Measurements from ENCODE around the gene PTTG1IP. TPM values are rescaled to one million over a fixed set of nuclear protein-coding genes. Genes with fewer than 3 reads are reported as not detected.
A peak's percentile ranks its signal among the peaks of the same experiment; 100 is the strongest.

The PTTG1IP gene
- total and polyA plus RNA-seq, 2 of the 4 experiments (the other 2 are of a cell fraction): 167 to 194 TPM

DNA sequence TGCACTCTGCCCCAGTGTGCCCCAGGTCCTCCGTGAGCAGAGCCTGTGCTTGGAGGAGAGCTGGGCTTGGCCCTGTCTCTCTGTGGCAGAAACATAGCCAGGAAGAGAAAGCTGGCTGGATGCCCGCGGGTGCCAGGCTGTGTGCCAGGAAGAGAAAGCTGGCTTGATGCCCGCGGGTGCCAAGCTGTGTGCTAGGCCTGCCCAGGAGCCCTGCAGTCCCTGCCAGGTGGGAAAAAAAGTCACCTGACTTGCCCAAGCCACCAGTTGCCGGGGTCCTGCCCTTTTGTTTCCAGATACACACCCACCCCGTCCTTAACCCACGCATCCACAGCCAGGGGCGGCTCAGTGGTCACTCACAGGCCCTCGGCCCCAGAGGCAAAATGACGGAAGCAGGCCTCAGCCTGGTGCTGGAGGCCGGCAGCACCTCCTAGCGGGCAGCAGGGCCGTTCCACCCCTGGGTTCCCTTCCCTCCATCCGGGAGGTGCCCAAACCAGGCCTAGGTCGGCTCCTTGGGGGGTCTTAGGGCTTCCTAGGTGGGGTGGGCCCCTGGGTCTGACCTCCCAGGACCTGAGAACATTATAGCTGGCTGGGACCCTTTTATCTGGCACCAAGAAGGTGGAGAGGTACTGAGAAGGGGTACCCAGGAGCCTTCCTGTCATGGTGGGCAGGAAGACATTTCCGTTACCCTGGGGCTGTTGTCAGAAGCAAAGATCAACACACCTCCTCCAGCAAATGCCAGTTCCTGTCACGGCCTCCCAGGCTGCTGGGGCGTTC is 38.1 kb upstream of the PTTG1IP start:
- H4K91ac ChIP-seq (ENCODE audit: insufficient read depth, low read depth, low read length): no peak overlapping the region
- H3K9me1 ChIP-seq (ENCODE audit: insufficient read depth, low read length): no peaks in the 10 kb centered on the region
- H3K4me2 ChIP-seq (ENCODE audit: low read depth, low read length): no peak overlapping the region
- dilution Hi-C loops (cut with HindIII; ENCODE audit: low sequenced_read_pairs, unreplicated experiment): no loop called here
- no peak overlapping the region for H3K23ac ChIP-seq (ENCODE audit: low read depth, low read length)
- H3K36me3 ChIP-seq (ENCODE audit: control insufficient read depth, insufficient read depth, low read length): no peaks in the 10 kb centered on the region
- CTCF ChIA-PET: no interaction called here
- intact Hi-C loops (cut with micrococcal nuclease): no loop called here
- H3K9me3 ChIP-seq (ENCODE audit: control insufficient read depth, insufficient read depth, low read length): no peaks in the 10 kb centered on the region
- in situ Hi-C loops (cut with MboI; ENCODE audit: low sequenced_read_pairs): no loop called here
- H2BK120ac ChIP-seq (ENCODE audit: low read depth, low read length): no peak overlapping the region
- H2AK5ac ChIP-seq (ENCODE audit: low read depth, low read length): no peak overlapping the region; the same call in 1 of the 2 replicates
- no peaks in the 10 kb centered on the region for H3K79me1 ChIP-seq (ENCODE audit: low read depth in 1 of 2, low read length in 2 of 2)
- H4K5ac ChIP-seq (ENCODE audit: low read depth, low read length): no peak overlapping the region
- peaks cover 65% of the 10 kb centered on the region for H3K27me3 ChIP-seq (ENCODE audit: control insufficient read depth, insufficient read depth, low read length)
- peaks cover 6% of the 10 kb centered on the region; the same call in 1 of the 2 replicates for H3K4me1 ChIP-seq (ENCODE audit: control insufficient read depth, insufficient read depth, low read length)
- WGBS, 2 experiments (ENCODE audit: extremely low coverage in 2 of 2, insufficient read length in 1 of 2): 83% methylated on average over 2 of the region's 19 CpGs; no CpG with 5 or more reads in 1 of the 2 experiments
- no peak overlapping the region for H2BK5ac ChIP-seq (ENCODE audit: low read depth, low read length, poor library complexity, severe bottlenecking)
- no peak overlapping the region for H4K8ac ChIP-seq (ENCODE audit: low read depth in 2 of 2, low read length in 2 of 2)
- H3K18ac ChIP-seq (ENCODE audit: low read depth, low read length): no peak overlapping the region
- no peak overlapping the region for H2AFZ ChIP-seq (replicated peaks; ENCODE audit: low read length, poor library complexity)
- H2AK9ac ChIP-seq (replicated peaks; ENCODE audit: low read depth, low read length, poor library complexity): peak overlapping the region; percentile 50
- H2BK20ac ChIP-seq (ENCODE audit: low read depth, low read length): no peak overlapping the region
- H3K9ac ChIP-seq (ENCODE audit: low read depth, low read length): no peak overlapping the region
- no peak overlapping the region for H3K56ac ChIP-seq (ENCODE audit: extremely low read depth, insufficient read depth, low read length)
- H2BK15ac ChIP-seq (ENCODE audit: low read depth, low read length): no peak overlapping the region
- H3K14ac ChIP-seq (replicated peaks; ENCODE audit: low read depth, low read length): no peak overlapping the region
- H3K4ac ChIP-seq (ENCODE audit: low read depth, low read length): no peak overlapping the region
- H4K20me1 ChIP-seq (ENCODE audit: insufficient read depth, low read length): no peaks in the 10 kb centered on the region
- DNase-seq: no peak
- ATAC-seq (ENCODE audit: low read depth): no peak
- TF ChIP-seq MXI1 (IDR thresholded peaks at IDR 0.05; ENCODE audit: borderline replicate concordance, low read depth, low read length) (no peak), RFX5 (IDR thresholded peaks at IDR 0.05; ENCODE audit: low read depth, low read length) (no peak), MAFK (IDR thresholded peaks at IDR 0.05; ENCODE audit: low read depth, low read length) (no peak), FOS (IDR thresholded peaks at IDR 0.05; ENCODE audit: low read depth, low read length) (no peak), MAZ (IDR thresholded peaks at IDR 0.05; ENCODE audit: borderline replicate concordance, low read depth, low read length) (no peak), RAD21 (IDR thresholded peaks at IDR 0.05; ENCODE audit: low read length) (no peak), POLR2A (IDR thresholded peaks at IDR 0.05; ENCODE audit: low read depth, low read length) (no peak), RCOR1 (IDR thresholded peaks at IDR 0.05; ENCODE audit: insufficient replicate concordance, low read length) (no peak), CEBPB (IDR thresholded peaks at IDR 0.05; ENCODE audit: low read depth, low read length) (no peak), CHD1 (IDR thresholded peaks at IDR 0.05; ENCODE audit: low read depth, low read length) (no peak)
- TF ChIP-seq, protein P1, sequence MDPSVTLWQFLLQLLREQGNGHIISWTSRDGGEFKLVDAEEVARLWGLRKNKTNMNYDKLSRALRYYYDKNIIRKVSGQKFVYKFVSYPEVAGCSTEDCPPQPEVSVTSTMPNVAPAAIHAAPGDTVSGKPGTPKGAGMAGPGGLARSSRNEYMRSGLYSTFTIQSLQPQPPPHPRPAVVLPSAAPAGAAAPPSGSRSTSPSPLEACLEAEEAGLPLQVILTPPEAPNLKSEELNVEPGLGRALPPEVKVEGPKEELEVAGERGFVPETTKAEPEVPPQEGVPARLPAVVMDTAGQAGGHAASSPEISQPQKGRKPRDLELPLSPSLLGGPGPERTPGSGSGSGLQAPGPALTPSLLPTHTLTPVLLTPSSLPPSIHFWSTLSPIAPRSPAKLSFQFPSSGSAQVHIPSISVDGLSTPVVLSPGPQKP (IDR thresholded peaks at IDR 0.05; ENCODE audit: borderline replicate concordance, low read depth, low read length): no peak
- TF ChIP-seq, protein P2, sequence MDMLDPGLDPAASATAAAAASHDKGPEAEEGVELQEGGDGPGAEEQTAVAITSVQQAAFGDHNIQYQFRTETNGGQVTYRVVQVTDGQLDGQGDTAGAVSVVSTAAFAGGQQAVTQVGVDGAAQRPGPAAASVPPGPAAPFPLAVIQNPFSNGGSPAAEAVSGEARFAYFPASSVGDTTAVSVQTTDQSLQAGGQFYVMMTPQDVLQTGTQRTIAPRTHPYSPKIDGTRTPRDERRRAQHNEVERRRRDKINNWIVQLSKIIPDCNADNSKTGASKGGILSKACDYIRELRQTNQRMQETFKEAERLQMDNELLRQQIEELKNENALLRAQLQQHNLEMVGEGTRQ (IDR thresholded peaks at IDR 0.05; ENCODE audit: low read depth, low read length): no peak
- TF ChIP-seq, protein P3, sequence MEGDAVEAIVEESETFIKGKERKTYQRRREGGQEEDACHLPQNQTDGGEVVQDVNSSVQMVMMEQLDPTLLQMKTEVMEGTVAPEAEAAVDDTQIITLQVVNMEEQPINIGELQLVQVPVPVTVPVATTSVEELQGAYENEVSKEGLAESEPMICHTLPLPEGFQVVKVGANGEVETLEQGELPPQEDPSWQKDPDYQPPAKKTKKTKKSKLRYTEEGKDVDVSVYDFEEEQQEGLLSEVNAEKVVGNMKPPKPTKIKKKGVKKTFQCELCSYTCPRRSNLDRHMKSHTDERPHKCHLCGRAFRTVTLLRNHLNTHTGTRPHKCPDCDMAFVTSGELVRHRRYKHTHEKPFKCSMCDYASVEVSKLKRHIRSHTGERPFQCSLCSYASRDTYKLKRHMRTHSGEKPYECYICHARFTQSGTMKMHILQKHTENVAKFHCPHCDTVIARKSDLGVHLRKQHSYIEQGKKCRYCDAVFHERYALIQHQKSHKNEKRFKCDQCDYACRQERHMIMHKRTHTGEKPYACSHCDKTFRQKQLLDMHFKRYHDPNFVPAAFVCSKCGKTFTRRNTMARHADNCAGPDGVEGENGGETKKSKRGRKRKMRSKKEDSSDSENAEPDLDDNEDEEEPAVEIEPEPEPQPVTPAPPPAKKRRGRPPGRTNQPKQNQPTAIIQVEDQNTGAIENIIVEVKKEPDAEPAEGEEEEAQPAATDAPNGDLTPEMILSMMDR (conservative IDR thresholded peaks at IDR 0.05; ENCODE audit: low read depth, low read length): no peak
- no TSS peak for BruUV-seq (replicated peaks)
- H3K4me3 ChIP-seq (ENCODE audit: insufficient read depth, low read depth, low read length): no peak overlapping the region
- no peak overlapping the region for H3K27ac ChIP-seq (ENCODE audit: insufficient read depth, low read length)
- POLR2A ChIA-PET (ENCODE audit: unreplicated experiment): no interaction called here

Measured in IMR-90 (cell line).